H9 (cell line): Measurements from ENCODE around the gene PDGFB. TPM values are rescaled to one million over a fixed set of nuclear protein-coding genes. Genes with fewer than 3 reads are reported as not detected.

ENCODE experiments used
- DNase-seq: peaks from one replicate; pipeline ENCODE4 v3.0.0-alpha.2; 2017
- H2AFZ ChIP-seq: one replicate; pipeline ENCODE4 v1.6.1; 2013; ENCODE audit warnings: mild to moderate bottlenecking, low read length, control low read depth, moderate library complexity
- H2AK5ac ChIP-seq: 2 replicates; pipeline ENCODE4 v1.6.1; 2013; ENCODE audit warnings: low read length, control low read depth, mixed read lengths; ENCODE audit not compliant: insufficient read length
- H2BK120ac ChIP-seq: one replicate; pipeline ENCODE4 v1.6.1; 2013; ENCODE audit warnings: low read depth, mild to moderate bottlenecking, low read length, control low read depth, inconsistent platforms; ENCODE audit not compliant: poor library complexity, severe bottlenecking
- H2BK12ac ChIP-seq: 2 replicates; pipeline ENCODE4 v1.6.1; 2013; ENCODE audit warnings: low read length, control low read depth, mixed read lengths, low read depth; ENCODE audit not compliant: insufficient read length
- H2BK15ac ChIP-seq: 2 replicates; pipeline ENCODE4 v1.6.1; 2013; ENCODE audit warnings: low read depth, low read length, control low read depth
- H2BK20ac ChIP-seq: one replicate; pipeline ENCODE4 v1.6.1; 2013; ENCODE audit warnings: low read depth, mild to moderate bottlenecking, low read length, control low read depth, inconsistent platforms; ENCODE audit not compliant: poor library complexity, severe bottlenecking
- H2BK5ac ChIP-seq: 2 replicates; pipeline ENCODE4 v1.6.1; 2013; ENCODE audit warnings: low read length, control low read depth, mixed read lengths; ENCODE audit not compliant: insufficient read length
- H3K14ac ChIP-seq: 2 replicates; pipeline ENCODE4 v1.6.1; 2013; ENCODE audit warnings: low read length, control low read depth; ENCODE audit not compliant: insufficient read depth
- H3K18ac ChIP-seq: 2 replicates; pipeline ENCODE4 v1.6.1; 2013; ENCODE audit warnings: low read depth, mild to moderate bottlenecking, mixed read lengths, low read length, control low read depth; ENCODE audit not compliant: insufficient read length
- H3K23ac ChIP-seq: 2 replicates; pipeline ENCODE4 v1.6.1; 2013; ENCODE audit warnings: low read length, control low read depth, mixed read lengths, low read depth; ENCODE audit not compliant: insufficient read length
- H3K23me2 ChIP-seq: 2 replicates; pipeline ENCODE4 v1.6.1; 2013; ENCODE audit warnings: low read depth, mild to moderate bottlenecking, mixed read lengths, low read length, control low read depth; ENCODE audit not compliant: insufficient read length, poor library complexity, severe bottlenecking
- H3K27ac ChIP-seq: 2 replicates; pipeline ENCODE4 v1.5.1; 2013; ENCODE audit warnings: low read length, control low read depth, mixed read lengths, low read depth; ENCODE audit not compliant: insufficient read length
- H3K27me3 ChIP-seq: 2 replicates; pipeline ENCODE4 v1.6.1; 2013; ENCODE audit warnings: low read length, control low read depth, inconsistent platforms; ENCODE audit not compliant: insufficient read depth
- H3K4ac ChIP-seq: 2 replicates; pipeline ENCODE4 v1.6.1; 2013; ENCODE audit warnings: low read depth, mild to moderate bottlenecking, control low read depth, inconsistent platforms, low read length, moderate library complexity
- H3K4me1 ChIP-seq: 2 replicates; pipeline ENCODE4 v1.6.1; 2013; ENCODE audit warnings: low read length, control low read depth, inconsistent platforms; ENCODE audit not compliant: insufficient read depth
- H3K4me2 ChIP-seq: 2 replicates; pipeline ENCODE4 v1.6.1; 2013; ENCODE audit warnings: low read length, control low read depth, mixed read lengths; ENCODE audit not compliant: insufficient read length, insufficient read depth
- H3K56ac ChIP-seq: 2 replicates; pipeline ENCODE4 v1.6.1; 2013; ENCODE audit warnings: low read depth, mild to moderate bottlenecking, mixed read lengths, low read length, control low read depth; ENCODE audit not compliant: insufficient read length
- H3K79me1 ChIP-seq: 2 replicates; pipeline ENCODE4 v1.6.1; 2013; ENCODE audit warnings: low read depth, mild to moderate bottlenecking, moderate library complexity, low read length, control low read depth, inconsistent platforms; ENCODE audit not compliant: insufficient read depth, poor library complexity, severe bottlenecking
- H3K79me2 ChIP-seq: 2 replicates; pipeline ENCODE4 v1.6.1; 2013; ENCODE audit warnings: low read length, control low read depth, inconsistent platforms; ENCODE audit not compliant: insufficient read depth
- H3K9ac ChIP-seq: 2 replicates; pipeline ENCODE4 v1.6.1; 2013; ENCODE audit warnings: low read length, control low read depth, mixed read lengths; ENCODE audit not compliant: insufficient read length; ENCODE audit errors: extremely low read depth
- H3K9me3 ChIP-seq: one replicate; pipeline ENCODE4 v1.6.1; 2013; ENCODE audit warnings: low read depth, low read length, inconsistent platforms; ENCODE audit not compliant: control insufficient read depth
- H3T11ph ChIP-seq: one replicate; pipeline ENCODE4 v1.6.1; 2013; ENCODE audit warnings: mild to moderate bottlenecking, low read length, control low read depth, inconsistent platforms
- H4K20me1 ChIP-seq: one replicate; pipeline ENCODE4 v1.6.1; 2013; ENCODE audit not compliant: control insufficient read depth, insufficient read length, insufficient read depth
- H4K5ac ChIP-seq: 2 replicates; pipeline ENCODE4 v1.6.1; 2013; ENCODE audit warnings: low read depth, mild to moderate bottlenecking, mixed read lengths, low read length, control low read depth; ENCODE audit not compliant: insufficient read length
- H4K8ac ChIP-seq: replicated peaks from 2 replicates; pipeline ENCODE4 v1.6.1; 2013; ENCODE audit warnings: low read length, control low read depth, mixed read lengths, low read depth; ENCODE audit not compliant: insufficient read length
- H4K91ac ChIP-seq: 2 replicates; pipeline ENCODE4 v1.6.1; 2013; ENCODE audit warnings: low read depth, mild to moderate bottlenecking, moderate library complexity, mixed read lengths, low read length, control low read depth; ENCODE audit not compliant: insufficient read length
- H3K27ac Mint-ChIP-seq, 3 experiments: 2 replicates in 2 of 3; 3 replicates in 1 of 3; pipeline ENCODE4 v1.8.0; 2020 to 2021; ENCODE audit warnings: mixed read lengths in 3 of 3, mild to moderate bottlenecking in 1 of 3, moderate library complexity in 1 of 3
- H3K27me3 Mint-ChIP-seq: 2 replicates; pipeline ENCODE4 v1.8.0; 2021; ENCODE audit warnings: low read depth, mild to moderate bottlenecking, moderate library complexity, mixed read lengths
- H3K36me3 Mint-ChIP-seq, 3 experiments: 2 replicates in 2 of 3; 3 replicates in 1 of 3; pipeline ENCODE4 v1.8.0; 2020 to 2021; ENCODE audit warnings: low read depth in 3 of 3, mixed read lengths in 3 of 3; ENCODE audit not compliant: insufficient read depth in 1 of 3
- H3K4me1 Mint-ChIP-seq, 2 experiments: 2 replicates each; pipeline ENCODE4 v1.8.0; 2020; ENCODE audit warnings: mixed read lengths in 2 of 2
- H3K4me3 Mint-ChIP-seq, 2 experiments: 2 replicates in 1 of 2; 3 replicates in 1 of 2; pipeline ENCODE4 v1.8.0; 2020 to 2021; ENCODE audit warnings: mild to moderate bottlenecking in 2 of 2, mixed read lengths in 2 of 2, moderate library complexity in 1 of 2
- H3K9me3 Mint-ChIP-seq, 2 experiments: 2 replicates in 1 of 2; 3 replicates in 1 of 2; pipeline ENCODE4 v1.8.0; 2020; ENCODE audit warnings: mild to moderate bottlenecking in 2 of 2, mixed read lengths in 2 of 2, moderate library complexity in 1 of 2
- WGBS: extraction: QIAGEN DNeasy Blood & Tissue Kit; methylation state at CpG from one replicate; pipeline ENCODE4 v1.1.7; 2013; ENCODE audit warnings: missing lambda C conversion rate, low lambda C conversion rate, mixed read lengths; ENCODE audit not compliant: insufficient read length; ENCODE audit errors: extremely low coverage; 5-methylcytosine and 5-hydroxymethylcytosine counted together
- total RNA-seq: library from RNA; stranded (reverse); gene quantifications from 2 replicates; pipeline ENCODE4 v1.2.1, GENCODE V29; 2021
- TF ChIP-seq, protein P1 (sequence below): fragments of 200-600 bp; sonication (generic); conservative IDR thresholded peaks from 3 replicates; pipeline ENCODE4 v1.8.0; 2021; ENCODE audit warnings: antibody characterized with exemption, mild to moderate bottlenecking

Gene PDGFB
- total RNA-seq, 1 experiment from 2014 or later: 6.1 TPM

DNA sequence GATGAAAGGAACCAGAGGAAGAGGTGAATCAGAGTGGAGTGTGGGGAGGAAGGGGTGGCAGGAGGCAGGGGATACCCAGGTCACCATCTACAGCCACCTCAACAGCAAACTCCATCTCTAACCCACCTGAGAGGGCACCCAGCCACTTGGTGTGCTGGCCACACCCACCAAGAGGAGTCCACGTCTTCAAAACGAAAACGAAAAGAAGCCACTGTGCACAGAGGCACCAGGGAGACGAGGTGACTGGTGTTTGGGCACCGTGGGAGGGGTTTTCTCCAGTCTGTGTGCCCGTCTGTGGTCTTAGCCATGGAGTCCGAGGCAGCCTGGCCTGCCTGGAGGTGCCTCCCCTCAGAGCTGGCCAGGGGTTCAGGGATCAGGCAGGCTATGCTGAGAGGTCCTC, 20.2 kb downstream of the PDGFB start:
- no peak overlapping the region for H3K4me3 Mint-ChIP-seq
- TF ChIP-seq, protein P1, sequence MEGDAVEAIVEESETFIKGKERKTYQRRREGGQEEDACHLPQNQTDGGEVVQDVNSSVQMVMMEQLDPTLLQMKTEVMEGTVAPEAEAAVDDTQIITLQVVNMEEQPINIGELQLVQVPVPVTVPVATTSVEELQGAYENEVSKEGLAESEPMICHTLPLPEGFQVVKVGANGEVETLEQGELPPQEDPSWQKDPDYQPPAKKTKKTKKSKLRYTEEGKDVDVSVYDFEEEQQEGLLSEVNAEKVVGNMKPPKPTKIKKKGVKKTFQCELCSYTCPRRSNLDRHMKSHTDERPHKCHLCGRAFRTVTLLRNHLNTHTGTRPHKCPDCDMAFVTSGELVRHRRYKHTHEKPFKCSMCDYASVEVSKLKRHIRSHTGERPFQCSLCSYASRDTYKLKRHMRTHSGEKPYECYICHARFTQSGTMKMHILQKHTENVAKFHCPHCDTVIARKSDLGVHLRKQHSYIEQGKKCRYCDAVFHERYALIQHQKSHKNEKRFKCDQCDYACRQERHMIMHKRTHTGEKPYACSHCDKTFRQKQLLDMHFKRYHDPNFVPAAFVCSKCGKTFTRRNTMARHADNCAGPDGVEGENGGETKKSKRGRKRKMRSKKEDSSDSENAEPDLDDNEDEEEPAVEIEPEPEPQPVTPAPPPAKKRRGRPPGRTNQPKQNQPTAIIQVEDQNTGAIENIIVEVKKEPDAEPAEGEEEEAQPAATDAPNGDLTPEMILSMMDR: no peak

More for the DNA sequence above, 20.2 kb downstream of the PDGFB start:
- peaks cover 10 to 15% of the 10 kb centered on the region in 2 experiments for H3K4me1 Mint-ChIP-seq
- no peak overlapping the region for H2BK20ac ChIP-seq
- H3T11ph ChIP-seq: no peak overlapping the region
- H3K23me2 ChIP-seq: no peaks in the 10 kb centered on the region
- H3K36me3 Mint-ChIP-seq: peaks cover 6 to 24% (median 6%) of the 10 kb centered on the region in 3 experiments; a peak in 5 of 7 replicates
- no peak overlapping the region for H4K8ac ChIP-seq
- H3K4me2 ChIP-seq: no peak overlapping the region
- no peak overlapping the region for H2BK120ac ChIP-seq
- no peak overlapping the region for H3K9ac ChIP-seq
- no peak overlapping the region for H2AFZ ChIP-seq
- no peak overlapping the region for H3K23ac ChIP-seq
- peaks cover 3% of the 10 kb centered on the region; the same call in 1 of the 2 replicates for H3K4me1 ChIP-seq
- H3K9me3 ChIP-seq: no peaks in the 10 kb centered on the region
- no peak overlapping the region for H2BK15ac ChIP-seq
- no peak overlapping the region for H2BK5ac ChIP-seq
- H3K27me3 Mint-ChIP-seq: peaks cover 4% of the 10 kb centered on the region
- no peaks in the 10 kb centered on the region for H3K79me2 ChIP-seq
- no peak overlapping the region for H2AK5ac ChIP-seq
- no peaks in the 10 kb centered on the region for H3K27me3 ChIP-seq
- no peak overlapping the region for H3K4ac ChIP-seq
- H4K91ac ChIP-seq: no peak overlapping the region
- no peak overlapping the region for H3K18ac ChIP-seq
- no peak for DNase-seq
- H3K79me1 ChIP-seq: no peaks in the 10 kb centered on the region
- H2BK12ac ChIP-seq: no peak overlapping the region
- no peak overlapping the region for H3K27ac Mint-ChIP-seq
- no peaks in the 10 kb centered on the region for H4K20me1 ChIP-seq
- H3K27ac ChIP-seq: no peak overlapping the region
- no peak overlapping the region for H4K5ac ChIP-seq
- H3K9me3 Mint-ChIP-seq: peaks cover 6 to 7% of the 10 kb centered on the region in 2 experiments; a peak in 3 of 5 replicates
- H3K14ac ChIP-seq: no peak overlapping the region
- H3K56ac ChIP-seq: no peak overlapping the region
- no CpG with 5 or more reads among the region's 7 CpGs for WGBS
